Common myeloid progenitor, CD34-positive (primary cell): ENCODE measurements around the gene TSKS.

Experiments
- CTCF ChIA-PET: fragments of 350-600 bp; sonication (Branson Sonifier 250); formaldehyde crosslinking; loops from one replicate; lab custom pipeline; 2021; ENCODE audit warnings: antibody characterized with exemption; lab: Charles Lee
- POLR2A ChIA-PET: fragments of 350-600 bp; sonication (Branson Sonifier 250); formaldehyde crosslinking; loops from one replicate; lab custom pipeline; 2021; ENCODE audit warnings: antibody characterized with exemption; lab: Charles Lee
- DNase-seq, 3 donors: peaks; one replicate each; pipeline versions ENCODE4 v3.0.0 to v3.0.0-alpha.2; 2013
- H3K27ac ChIP-seq, 2 experiments: 1 replicate in 1 of 2; 2 replicates in 1 of 2; pipeline ENCODE4 v1.7.0; 2013; ENCODE audit warnings: inconsistent platforms in 2 of 2, low read length in 2 of 2, mild to moderate bottlenecking in 2 of 2, low read depth in 1 of 2, moderate library complexity in 1 of 2; ENCODE audit not compliant: severe bottlenecking in 2 of 2, insufficient read depth in 1 of 2, poor library complexity in 1 of 2
- H3K27me3 ChIP-seq, 5 experiments: replicated peaks in 2 of 5; 1 replicate in 3 of 5; 2 replicates in 2 of 5; pipeline versions ENCODE4 v1.6.1 to v1.7.0; 2013; ENCODE audit warnings: low read length in 4 of 5, mild to moderate bottlenecking in 2 of 5, moderate library complexity in 2 of 5, inconsistent platforms in 1 of 5; ENCODE audit not compliant: insufficient read depth in 5 of 5, control insufficient read depth in 4 of 5
- H3K36me3 ChIP-seq, 4 experiments: 1 replicate in 2 of 4; 2 replicates in 2 of 4; pipeline versions ENCODE4 v1.6.1 to v1.7.0; 2013; ENCODE audit warnings: low read length in 3 of 4, control low read depth in 1 of 4, mild to moderate bottlenecking in 1 of 4; ENCODE audit not compliant: control insufficient read depth in 4 of 4, insufficient read depth in 4 of 4
- H3K4me1 ChIP-seq, 4 experiments: 1 replicate in 3 of 4; 2 replicates in 1 of 4; pipeline versions ENCODE4 v1.6.1 to v1.7.1; 2013; ENCODE audit warnings: low read length in 3 of 4, mild to moderate bottlenecking in 3 of 4, control low read depth in 1 of 4, inconsistent platforms in 1 of 4, moderate library complexity in 1 of 4; ENCODE audit not compliant: control insufficient read depth in 4 of 4, insufficient read depth in 4 of 4; ENCODE audit errors: control extremely low read depth in 1 of 4
- H3K4me3 ChIP-seq, 7 experiments: 1 replicate in 4 of 7; 2 replicates in 3 of 7; pipeline versions ENCODE4 v1.5.1 to v1.7.0; 2013; ENCODE audit warnings: mild to moderate bottlenecking in 7 of 7, low read length in 6 of 7, moderate library complexity in 6 of 7, inconsistent platforms in 2 of 7, low read depth in 2 of 7, control low read depth in 1 of 7; ENCODE audit not compliant: insufficient read depth in 4 of 7, control insufficient read depth in 1 of 7; ENCODE audit errors: extremely low read depth in 1 of 7
- H3K9me3 ChIP-seq, 5 experiments: 1 replicate in 4 of 5; 2 replicates in 1 of 5; pipeline versions ENCODE4 v1.6.1 to v1.7.1; 2013; ENCODE audit warnings: low read length in 4 of 5, mild to moderate bottlenecking in 2 of 5, inconsistent platforms in 1 of 5, low read depth in 1 of 5, moderate library complexity in 1 of 5; ENCODE audit not compliant: control insufficient read depth in 4 of 5, insufficient read depth in 2 of 5; ENCODE audit errors: control extremely low read depth in 1 of 5
- WGBS: methylation state at CpG from one replicate; pipeline ENCODE4 v1.1.5; 2013; ENCODE audit not compliant: insufficient coverage; 5-methylcytosine and 5-hydroxymethylcytosine counted together

The TSKS gene

DNA sequence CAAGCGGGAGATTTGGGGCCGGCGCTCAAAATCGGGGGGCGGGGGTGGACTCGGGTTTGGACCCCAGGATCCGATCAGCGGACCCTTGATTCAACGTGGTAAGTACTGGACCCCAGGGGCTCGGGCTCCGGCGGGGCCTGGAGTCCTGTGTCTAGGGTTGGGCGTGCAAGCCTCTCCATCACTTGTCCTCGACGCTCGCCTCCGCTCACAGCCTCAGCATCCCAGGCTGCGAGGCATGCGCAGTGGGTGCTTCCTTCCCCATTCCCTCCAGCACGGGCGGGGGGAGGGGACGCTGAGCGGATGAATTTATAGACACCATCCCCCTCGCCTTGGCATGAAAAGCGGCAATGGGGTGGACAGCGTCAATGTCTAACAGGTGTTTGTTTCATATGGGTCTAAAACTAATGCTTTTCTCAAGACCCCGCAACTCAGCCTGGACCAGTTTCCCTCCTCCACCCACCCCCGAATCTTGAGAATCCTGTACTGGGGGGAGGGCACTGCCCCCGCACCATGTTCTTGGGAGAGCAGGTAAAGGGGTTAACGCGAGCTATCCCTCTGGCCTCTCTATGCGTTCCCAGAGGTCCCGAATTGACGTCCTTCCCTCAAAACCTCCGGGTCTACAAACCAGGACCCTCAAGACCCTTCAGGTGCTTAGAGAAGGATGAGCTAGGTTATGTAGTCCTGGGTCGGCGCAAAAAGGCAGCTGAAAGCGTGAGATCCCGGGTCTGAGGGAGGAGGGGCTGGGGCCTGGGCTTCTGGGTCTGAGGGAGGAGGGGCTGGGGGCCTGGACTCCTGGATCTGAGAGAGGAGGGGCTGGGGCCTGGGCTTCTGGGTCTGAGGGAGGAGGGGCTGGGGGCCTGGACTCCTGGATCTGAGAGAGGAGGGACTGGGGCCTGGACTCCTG, 71.6 kb downstream of the TSKS start:
- H3K27me3 ChIP-seq = peaks cover 0 to 38% (median 23%) of the 10 kb centered on the region in 5 experiments
- no peak overlapping the region for H3K27ac ChIP-seq
- no peaks in the 10 kb centered on the region for H3K9me3 ChIP-seq
- DNase-seq = peak; percentile 26 to 52 (median 41)
- 4% methylated on average over 22 of the region's 39 CpGs for WGBS
- peaks cover 0 to 29% (median 11%) of the 10 kb centered on the region in 4 experiments for H3K36me3 ChIP-seq
- ChIA-PET CTCF (interaction anchor here (0.9 to 1.3 kb wide), 2 partner anchors 10 to 21 kb away, joined by 3 read pairs; no protein-coding TSS in a partner anchor), POLR2A (interaction anchor here (1.4 kb wide), 1 partner anchor 15 kb away, joined by 3 read pairs; no protein-coding TSS in a partner anchor)
- H3K4me3 ChIP-seq = peak overlapping the region in 3 of 7 experiments; percentile 13 to 59 (median 32)
- H3K4me1 ChIP-seq = peaks cover 0 to 48% (median 29%) of the 10 kb centered on the region in 4 experiments

DNA sequence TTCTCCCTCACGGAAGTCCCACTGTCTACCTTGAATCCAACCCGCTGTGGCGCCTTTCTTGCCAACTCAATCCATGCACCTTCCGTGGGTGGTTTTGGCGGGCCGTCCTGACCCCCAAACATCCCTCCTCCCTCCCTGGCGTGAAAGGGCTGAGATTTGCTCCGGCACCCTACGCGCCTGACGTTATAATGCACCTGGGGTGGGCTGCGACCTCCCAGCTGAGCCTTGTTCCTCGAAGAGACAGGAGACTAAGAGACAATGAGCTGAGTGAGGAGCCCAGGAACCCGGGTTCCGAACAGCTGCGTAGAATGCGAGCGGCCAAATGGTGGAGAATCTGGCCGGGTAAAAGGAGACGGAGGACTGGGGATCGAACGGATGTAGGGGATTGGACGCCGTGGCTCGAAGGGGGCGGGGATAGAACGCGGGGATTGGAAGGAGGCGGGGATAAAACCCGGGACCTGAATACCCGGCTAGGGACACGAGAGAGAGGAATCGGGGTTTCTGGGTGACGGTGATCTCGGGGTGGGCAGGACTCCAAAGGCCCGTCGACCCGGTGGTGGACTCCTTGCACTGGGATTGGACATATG, 72.4 kb downstream of the TSKS start, which contains the start of gene CPT1C:
Gene CPT1C, plus strand, starts transcription at position 461 of the 587 bp plus-strand sequence. CDS start 1,137 bp downstream, outside the sequence.
- Histone ChIP-seq H3K36me3 (peaks cover 0 to 37% (median 15%) of the 10 kb centered on the region in 4 experiments), H3K4me3 (peak within 1 kb of the TSS in 4 of 7 experiments; percentile 3 to 59 (median 22)), H3K4me1 (peaks cover 0 to 48% (median 29%) of the 10 kb centered on the region in 4 experiments), H3K27me3 (peaks cover 0 to 38% (median 23%) of the 10 kb centered on the region in 5 experiments), H3K27ac (no peak within 1 kb of the TSS), H3K9me3 (no peaks in the 10 kb centered on the region)
- POLR2A ChIA-PET = interaction anchor here (1.4 kb wide), 1 partner anchor 14 kb away, joined by 3 read pairs; no protein-coding TSS in a partner anchor
- 8% methylated on average over 26 of the region's 38 CpGs for WGBS
- CTCF ChIA-PET = interaction anchor here (0.5 to 2.5 kb wide), 7 partner anchors 9 to 76 kb away, joined by 3 to 8 read pairs (median 3); partner anchors contain the start of gene AP2A1
- peak in 1 of 3 donors; percentile 46 for DNase-seq

GRCh38 chr19:49690079-49690655, 72.9 kb downstream of the TSKS start:
- CTCF ChIA-PET = interaction anchor here (0.5 to 2.5 kb wide), 6 partner anchors 9 to 76 kb away, joined by 3 to 8 read pairs (median 4); partner anchors contain the start of gene AP2A1
- H3K9me3 ChIP-seq = no peaks in the 10 kb centered on the region
- H3K27me3 ChIP-seq = peaks cover 0 to 38% (median 23%) of the 10 kb centered on the region in 5 experiments
- 40% methylated on average over 39 of the region's 39 CpGs for WGBS
- H3K4me3 ChIP-seq = peak overlapping the region in 4 of 7 experiments; percentile 3 to 59 (median 22)
- peaks cover 0 to 48% (median 29%) of the 10 kb centered on the region in 4 experiments for H3K4me1 ChIP-seq
- no peak overlapping the region for H3K27ac ChIP-seq
- POLR2A ChIA-PET = interaction anchor here (1.4 kb wide), 2 partner anchors 13 to 14 kb away, joined by 3 to 4 read pairs; partner anchors contain the start of gene PRMT1
- H3K36me3 ChIP-seq = peaks cover 0 to 42% (median 18%) of the 10 kb centered on the region in 4 experiments
- no peak for DNase-seq
